Measurements from ENCODE around the gene ZNF134.

Gene ZNF134

DNA sequence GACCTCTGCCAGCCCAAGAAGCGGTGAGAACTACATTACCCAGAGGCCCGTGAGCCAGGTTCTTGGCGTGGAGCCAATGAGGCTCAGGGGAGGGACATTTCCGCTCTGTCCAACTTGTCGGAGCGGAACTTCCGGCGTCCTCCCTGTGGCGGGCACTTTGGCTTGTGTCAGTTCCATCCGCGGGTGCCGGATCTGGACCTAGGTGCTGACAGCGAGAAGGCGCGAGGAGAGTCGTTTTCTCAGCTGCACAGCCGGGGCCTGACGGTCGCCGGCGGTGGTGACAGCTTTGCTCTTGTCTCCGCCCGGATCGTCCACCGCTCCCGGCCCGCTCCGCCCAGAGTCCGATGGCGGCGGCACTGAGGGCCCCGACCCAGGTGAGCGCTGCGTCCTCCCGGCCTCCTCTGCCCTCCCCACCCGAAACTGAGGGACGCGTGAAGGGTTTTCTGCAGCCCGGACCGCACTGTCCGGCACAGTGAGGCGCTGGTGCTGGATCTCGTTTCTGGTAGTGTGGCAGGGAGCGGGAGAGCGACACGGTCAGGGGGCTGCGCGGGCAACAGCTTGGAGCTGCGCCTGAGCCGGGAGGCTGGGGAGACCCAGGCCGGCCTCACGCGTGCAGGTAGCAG lies 14.2 kb upstream of the ZNF134 start, which contains the start of gene ZNF530:
Gene ZNF530 (plus strand): TSS at position 125 of the 623 bp plus-strand sequence. CDS start 4,461 bp downstream, outside the sequence.
- TF ChIP-seq, protein P1, sequence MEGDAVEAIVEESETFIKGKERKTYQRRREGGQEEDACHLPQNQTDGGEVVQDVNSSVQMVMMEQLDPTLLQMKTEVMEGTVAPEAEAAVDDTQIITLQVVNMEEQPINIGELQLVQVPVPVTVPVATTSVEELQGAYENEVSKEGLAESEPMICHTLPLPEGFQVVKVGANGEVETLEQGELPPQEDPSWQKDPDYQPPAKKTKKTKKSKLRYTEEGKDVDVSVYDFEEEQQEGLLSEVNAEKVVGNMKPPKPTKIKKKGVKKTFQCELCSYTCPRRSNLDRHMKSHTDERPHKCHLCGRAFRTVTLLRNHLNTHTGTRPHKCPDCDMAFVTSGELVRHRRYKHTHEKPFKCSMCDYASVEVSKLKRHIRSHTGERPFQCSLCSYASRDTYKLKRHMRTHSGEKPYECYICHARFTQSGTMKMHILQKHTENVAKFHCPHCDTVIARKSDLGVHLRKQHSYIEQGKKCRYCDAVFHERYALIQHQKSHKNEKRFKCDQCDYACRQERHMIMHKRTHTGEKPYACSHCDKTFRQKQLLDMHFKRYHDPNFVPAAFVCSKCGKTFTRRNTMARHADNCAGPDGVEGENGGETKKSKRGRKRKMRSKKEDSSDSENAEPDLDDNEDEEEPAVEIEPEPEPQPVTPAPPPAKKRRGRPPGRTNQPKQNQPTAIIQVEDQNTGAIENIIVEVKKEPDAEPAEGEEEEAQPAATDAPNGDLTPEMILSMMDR (IDR thresholded peaks at IDR 0.05; ENCODE audit: insufficient read depth, low read length, poor library complexity, severe bottlenecking), result no peak
- no peaks in the 10 kb centered on the region for H3K27me3 ChIP-seq (replicated peaks; ENCODE audit: control insufficient read depth, insufficient read depth, low read length)

DNA sequence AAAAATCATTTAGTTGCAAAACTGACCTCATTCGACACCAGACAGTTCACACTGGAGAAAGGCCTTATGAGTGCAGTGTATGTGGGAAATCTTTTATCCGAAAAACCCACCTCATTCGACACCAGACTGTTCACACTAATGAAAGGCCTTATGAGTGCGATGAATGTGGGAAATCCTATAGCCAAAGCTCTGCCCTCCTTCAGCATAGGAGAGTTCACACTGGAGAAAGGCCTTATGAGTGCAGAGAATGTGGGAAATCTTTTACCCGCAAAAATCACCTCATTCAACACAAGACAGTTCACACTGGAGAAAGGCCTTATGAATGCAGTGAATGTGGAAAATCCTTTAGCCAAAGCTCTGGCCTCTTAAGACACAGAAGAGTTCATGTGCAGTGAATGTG lies 7.1 kb upstream of the ZNF134 start:
- Histone ChIP-seq H3K4me3 (replicated peaks; ENCODE audit: low read depth, low read length) (no peak overlapping the region), H3K36me3 (ENCODE audit: control insufficient read depth, insufficient read depth, low read length) (peaks cover 17% of the 10 kb centered on the region), H3K27me3 (replicated peaks; ENCODE audit: control insufficient read depth, insufficient read depth, low read length) (no peaks in the 10 kb centered on the region)
- no peak for DNase-seq (ENCODE audit: extremely low read depth, insufficient read length)
- TF ChIP-seq, protein P1 (IDR thresholded peaks at IDR 0.05; ENCODE audit: insufficient read depth, low read length, poor library complexity, severe bottlenecking), result no peak

More for the DNA sequence above, 14.2 kb upstream of the ZNF134 start, which contains the start of gene ZNF530:
- H3K36me3 ChIP-seq (ENCODE audit: control insufficient read depth, insufficient read depth, low read length), result peaks cover 3% of the 10 kb centered on the region
- peak within 1 kb of the TSS; percentile 94 for H3K4me3 ChIP-seq (replicated peaks; ENCODE audit: low read depth, low read length)
- DNase-seq (ENCODE audit: extremely low read depth, insufficient read length), result peak; percentile 81

DNA sequence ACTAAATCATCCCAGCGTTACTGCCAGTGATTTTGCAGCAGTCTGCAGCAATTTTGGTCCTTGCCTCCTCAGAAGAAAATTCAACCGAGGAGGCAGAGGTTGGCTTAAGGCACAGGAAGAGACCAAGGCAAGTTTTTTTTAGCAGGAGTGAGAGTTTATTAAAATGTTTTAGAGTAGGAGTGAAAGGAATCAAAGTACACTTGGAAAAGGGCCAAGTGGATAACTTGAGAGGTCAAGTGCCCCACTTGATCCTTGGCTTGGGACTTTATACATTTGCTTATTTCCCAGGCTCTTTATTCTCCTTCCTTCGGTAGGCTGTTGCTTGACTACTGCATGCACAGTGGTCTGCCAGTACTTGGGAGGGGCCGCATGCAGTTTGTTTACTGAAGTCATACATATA lies 2.9 kb upstream of the ZNF134 start:
- Histone ChIP-seq H3K27me3 (replicated peaks; ENCODE audit: control insufficient read depth, insufficient read depth, low read length) (no peaks in the 10 kb centered on the region), H3K36me3 (ENCODE audit: control insufficient read depth, insufficient read depth, low read length) (peaks cover 13% of the 10 kb centered on the region), H3K4me3 (replicated peaks; ENCODE audit: low read depth, low read length) (no peak overlapping the region)
- DNase-seq (ENCODE audit: extremely low read depth, insufficient read length), result no peak
- TF ChIP-seq, protein P1 (IDR thresholded peaks at IDR 0.05; ENCODE audit: insufficient read depth, low read length, poor library complexity, severe bottlenecking), result no peak

DNA sequence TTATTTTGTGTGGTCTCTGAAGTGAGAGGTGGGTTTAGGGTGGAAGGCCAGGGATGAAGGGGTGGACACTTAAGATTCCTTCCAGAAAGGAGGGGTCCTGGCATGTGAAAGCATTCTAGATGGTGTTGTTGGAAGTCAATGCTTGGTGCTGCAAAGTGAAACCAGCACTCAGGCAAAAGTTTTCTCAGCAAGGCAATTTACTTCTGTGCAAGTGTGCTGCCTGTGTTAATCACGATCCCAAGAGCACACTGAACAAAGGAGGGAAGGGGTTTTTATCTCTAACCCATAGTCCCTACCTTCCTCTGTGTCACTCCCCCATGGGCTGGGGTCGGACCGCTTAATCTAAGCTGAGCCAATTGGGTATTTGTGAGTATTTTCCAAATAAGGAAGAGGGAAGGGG lies 1.3 kb downstream of the ZNF134 start:
- TF ChIP-seq, protein P1 (IDR thresholded peaks at IDR 0.05; ENCODE audit: insufficient read depth, low read length, poor library complexity, severe bottlenecking), result no peak
- peaks cover 23% of the 10 kb centered on the region for H3K36me3 ChIP-seq (ENCODE audit: control insufficient read depth, insufficient read depth, low read length)
- no peaks in the 10 kb centered on the region for H3K27me3 ChIP-seq (replicated peaks; ENCODE audit: control insufficient read depth, insufficient read depth, low read length)
- H3K4me3 ChIP-seq (replicated peaks; ENCODE audit: low read depth, low read length), result no peak overlapping the region; the same call in 1 of the 2 replicates
- no peak for DNase-seq (ENCODE audit: extremely low read depth, insufficient read length)

DNA sequence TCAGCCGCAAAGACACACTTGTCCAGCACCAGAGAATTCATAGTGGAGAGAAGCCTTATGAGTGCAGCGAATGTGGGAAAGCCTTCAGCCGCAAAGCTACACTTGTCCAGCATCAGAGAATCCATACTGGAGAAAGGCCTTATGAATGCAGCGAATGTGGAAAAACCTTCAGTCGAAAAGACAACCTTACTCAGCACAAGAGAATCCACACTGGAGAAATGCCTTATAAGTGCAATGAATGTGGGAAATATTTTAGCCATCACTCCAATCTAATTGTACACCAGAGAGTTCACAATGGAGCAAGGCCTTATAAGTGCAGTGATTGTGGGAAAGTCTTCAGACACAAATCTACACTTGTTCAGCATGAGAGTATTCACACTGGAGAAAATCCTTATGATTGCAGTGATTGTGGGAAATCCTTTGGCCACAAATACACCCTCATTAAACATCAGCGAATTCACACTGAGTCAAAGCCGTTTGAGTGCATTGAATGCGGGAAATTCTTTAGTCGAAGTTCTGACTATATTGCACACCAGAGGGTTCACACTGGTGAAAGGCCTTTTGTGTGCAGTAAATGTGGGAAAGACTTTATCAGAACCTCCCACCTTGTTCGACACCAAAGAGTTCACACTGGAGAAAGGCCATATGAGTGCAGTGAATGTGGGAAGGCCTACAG lies 6.8 kb downstream of the ZNF134 start:
- Histone ChIP-seq H3K27me3 (replicated peaks; ENCODE audit: control insufficient read depth, insufficient read depth, low read length) (no peaks in the 10 kb centered on the region), H3K36me3 (ENCODE audit: control insufficient read depth, insufficient read depth, low read length) (peaks cover 29% of the 10 kb centered on the region), H3K4me3 (replicated peaks; ENCODE audit: low read depth, low read length) (no peak overlapping the region)
- no peak for DNase-seq (ENCODE audit: extremely low read depth, insufficient read length)
- TF ChIP-seq, protein P1 (IDR thresholded peaks at IDR 0.05; ENCODE audit: insufficient read depth, low read length, poor library complexity, severe bottlenecking), result no peak
